Measurements from ENCODE around the gene IL17RE.

IL17RE gene

GRCh38 chr3:9955611-9956352 is 53.1 kb downstream of the IL17RE start:
- H3K4me3 ChIP-seq (ENCODE audit: low read length), result no peak overlapping the region
- no peak for TF ChIP-seq ZNF274 (IDR thresholded peaks at IDR 0.05; ENCODE audit: low read depth, low read length)

- no peak overlapping the region for H3K4me3 ChIP-seq (ENCODE audit: low read length)
- TF ChIP-seq ZNF274 (IDR thresholded peaks at IDR 0.05; ENCODE audit: low read depth, low read length), result no peak
Observed at GRCh38 chr3:9957214-9957613, 54.6 kb downstream of the IL17RE start.

GRCh38 chr3:9965200-9965875 is 62.7 kb downstream of the IL17RE start:
- H3K4me3 ChIP-seq (ENCODE audit: low read length), result no peak overlapping the region
- TF ChIP-seq ZNF274 (IDR thresholded peaks at IDR 0.05; ENCODE audit: low read depth, low read length), result no peak
